HepG2 (cell line): ENCODE results near the gene SIRT7. TPM values are rescaled to one million over a fixed set of nuclear protein-coding genes. Genes with fewer than 3 reads are reported as not detected.

Experiments
- ARNT2 ChIP-seq: sonication (generic); formaldehyde crosslinking; IDR thresholded peaks from 2 replicates; pipeline ENCODE4 v1.8.0; 2022; ENCODE audit warnings: mild to moderate bottlenecking, low read depth, missing genetic modification reagents, moderate library complexity
- ATF7-NPFF ChIP-seq: sonication (generic); formaldehyde crosslinking; IDR thresholded peaks from 2 replicates; pipeline ENCODE4 v1.8.1; 2023; ENCODE audit warnings: mild to moderate bottlenecking, low read depth, missing genetic modification reagents, moderate library complexity
- ESRRA ChIP-seq: sonication (generic); formaldehyde crosslinking; IDR thresholded peaks from 2 replicates; pipeline ENCODE4 v1.5.1; 2020; ENCODE audit warnings: mild to moderate bottlenecking, low read depth, missing genetic modification reagents
- EZH2 ChIP-seq: conservative IDR thresholded peaks from 2 replicates; pipeline ENCODE4 v1.6.1; 2012; ENCODE audit warnings: mild to moderate bottlenecking, low read depth, low read length, moderate library complexity
- NFATC3 ChIP-seq: sonication (generic); formaldehyde crosslinking; IDR thresholded peaks from 2 replicates; pipeline ENCODE4 v1.5.1; 2020; ENCODE audit warnings: mild to moderate bottlenecking, missing genetic modification reagents
- NONO ChIP-seq, 2 experiments: fragments of 450-650 bp in 1 of 2; sonication (generic) in 1 of 2; formaldehyde crosslinking in 1 of 2; IDR thresholded peaks in 1 of 2; conservative IDR thresholded peaks in 1 of 2; 2 replicates each; pipeline versions ENCODE4 v1.6.1 to v1.8.0; 2017 to 2022; ENCODE audit warnings: mild to moderate bottlenecking in 1 of 2, missing genetic modification reagents in 1 of 2, moderate library complexity in 1 of 2
- PHF5A ChIP-seq: IDR thresholded peaks from one replicate; pipeline ENCODE4 v1.6.1; 2018; ENCODE audit warnings: low read depth, missing genetic modification reagents; ENCODE audit not compliant: unreplicated experiment
- POLR2G ChIP-seq: fragments of 200-400 bp; formaldehyde crosslinking; IDR thresholded peaks from 2 replicates; pipeline ENCODE4 v1.6.1; 2018; ENCODE audit warnings: mild to moderate bottlenecking, low read depth, low read length, moderate library complexity
- REXO4 ChIP-seq: sonication (generic); formaldehyde crosslinking; IDR thresholded peaks from 2 replicates; pipeline ENCODE4 v1.8.0; 2022; ENCODE audit warnings: missing genetic modification reagents, mild to moderate bottlenecking, borderline replicate concordance
- ZFP1 ChIP-seq: IDR thresholded peaks from 2 replicates; pipeline ENCODE4 v1.6.1; 2016
- ZFYVE20 ChIP-seq: sonication (generic); formaldehyde crosslinking; IDR thresholded peaks from 2 replicates; pipeline ENCODE4 v1.8.0; 2023; ENCODE audit warnings: low read depth, mild to moderate bottlenecking, moderate library complexity, missing genetic modification reagents, borderline replicate concordance
- ZNF33A ChIP-seq: sonication (generic); formaldehyde crosslinking; IDR thresholded peaks from 2 replicates; pipeline ENCODE4 v1.5.1; 2020; ENCODE audit warnings: missing genetic modification reagents, mild to moderate bottlenecking, moderate library complexity, borderline replicate concordance
- ZNF354B ChIP-seq: sonication (generic); formaldehyde crosslinking; IDR thresholded peaks from 2 replicates; pipeline ENCODE4 v1.8.0; 2022; ENCODE audit warnings: mild to moderate bottlenecking, missing genetic modification reagents
- ZNF556 ChIP-seq: sonication (generic); formaldehyde crosslinking; IDR thresholded peaks from 2 replicates; pipeline ENCODE4 v1.4.0; 2020; ENCODE audit warnings: mild to moderate bottlenecking, missing genetic modification reagents, borderline replicate concordance
- ZNF660 ChIP-seq: sonication (generic); formaldehyde crosslinking; IDR thresholded peaks from 2 replicates; pipeline ENCODE4 v1.5.1; 2020; ENCODE audit warnings: mild to moderate bottlenecking, low read depth, missing genetic modification reagents, borderline replicate concordance
- ZNF790 ChIP-seq: sonication (generic); formaldehyde crosslinking; IDR thresholded peaks from 2 replicates; pipeline ENCODE4 v1.8.0; 2022; ENCODE audit warnings: missing genetic modification reagents, mild to moderate bottlenecking, borderline replicate concordance
- polyA plus RNA-seq, 8 experiments: library from polyadenylated mRNA; depleted of rRNA in 3 of 8; stranded (reverse) in 7 of 8; unstranded in 1 of 8; fragments of >200 nt; fragmentation: Illumina TruSeq in 4 of 8; extraction: Trizol in 4 of 8; gene quantifications; 2 replicates each; pipeline versions ENCODE4 v1.2.1 to v1.2.3, GENCODE V29; 2011 to 2016; ENCODE audit warnings: low read depth in 4 of 8, missing spikeins in 1 of 8, mixed read lengths in 1 of 8; ENCODE audit not compliant: insufficient read depth in 1 of 8
- total RNA-seq, 5 experiments: library from RNA; depleted of rRNA; stranded (reverse); fragments of >200 nt; fragmentation: Illumina TruSeq; extraction: Trizol; gene quantifications; 2 replicates each; pipeline ENCODE4 v1.2.3, GENCODE V29; 2016; ENCODE audit warnings: low read depth in 1 of 5
- TF ChIP-seq, protein P1 (sequence below): sonication (generic); formaldehyde crosslinking; IDR thresholded peaks from 2 replicates; pipeline ENCODE4 v1.5.0; 2020; ENCODE audit warnings: mild to moderate bottlenecking, missing genetic modification reagents
- TF ChIP-seq, protein P2 (sequence below): sonication (generic); formaldehyde crosslinking; IDR thresholded peaks from 2 replicates; pipeline ENCODE4 v1.9.0; 2022; ENCODE audit warnings: low read depth, missing genetic modification reagents
- TF ChIP-seq, protein P3 (sequence below): sonication (generic); formaldehyde crosslinking; IDR thresholded peaks from 2 replicates; pipeline ENCODE4 v1.5.1; 2020; ENCODE audit warnings: missing genetic modification reagents, mild to moderate bottlenecking, borderline replicate concordance
- TF ChIP-seq, protein P4 (sequence below): IDR thresholded peaks from 2 replicates; pipeline ENCODE4 v1.6.1; 2016

SIRT7 gene
- total and polyA plus RNA-seq, 2 of the 13 experiments (the other 11 are each of a cell fraction or from before 2014, with no cell fraction given): 8.3 to 24.8 TPM

DNA sequence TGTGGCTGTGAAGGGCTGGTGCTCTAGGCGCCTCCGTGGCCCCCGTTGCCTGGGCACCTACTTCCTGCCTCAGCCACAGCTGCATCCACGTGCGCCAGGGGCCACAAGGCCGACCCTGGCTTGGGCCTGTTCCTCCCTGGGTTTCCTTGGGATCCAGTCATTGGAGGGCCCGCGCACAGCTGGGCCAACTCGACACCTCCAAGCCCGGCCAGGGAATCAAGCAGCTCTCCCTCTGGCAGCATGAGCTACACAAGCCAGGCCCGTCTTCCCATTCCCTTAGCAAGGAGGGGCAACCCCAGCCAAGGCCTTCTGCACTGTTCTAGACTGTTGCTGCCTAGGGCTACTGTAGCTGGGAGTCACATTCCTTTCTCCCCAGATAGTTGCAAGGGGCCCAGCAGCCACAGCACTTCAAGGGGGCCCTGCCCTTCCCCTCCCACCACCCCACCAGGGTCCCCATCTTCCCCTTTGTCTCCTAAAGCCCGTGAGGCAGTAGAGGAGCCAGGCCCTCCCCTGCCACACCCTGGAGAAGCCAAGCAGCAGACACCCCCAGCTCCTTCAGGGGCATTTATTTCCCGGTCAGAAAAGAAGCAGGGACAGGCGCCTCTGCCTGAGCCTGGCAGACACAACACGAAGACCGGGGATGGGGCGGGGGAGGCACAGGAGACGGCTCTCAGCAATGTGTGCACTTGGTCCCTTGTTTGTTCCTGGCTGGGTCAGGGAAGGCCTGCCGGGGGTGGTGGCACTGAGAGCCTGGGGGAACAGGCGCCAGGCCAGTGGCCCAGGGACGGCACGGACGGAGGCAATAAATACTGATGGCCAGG lies 50.6 kb downstream of the SIRT7 start (continued):
- TF ChIP-seq ZFYVE20 (CRISPR knock-in tag) (peak; percentile 26; the same call in 1 of the 2 replicates), ZNF556 (0 out of 2 replicates have a peak, but pooled peaks have one; percentile 22), PHF5A (peak; percentile 86), ATF7-NPFF (peak; percentile 72), ZNF354B (CRISPR knock-in tag) (0 out of 2 replicates have a peak, but pooled peaks have one; percentile 66), EZH2 (no peak), ESRRA (CRISPR knock-in tag) (peak; percentile 30; the same call in 1 of the 2 replicates), NONO (IDR thresholded peaks at IDR 0.05) (no peak), NONO (CRISPR knock-in tag; conservative IDR thresholded peaks at IDR 0.05) (peak; percentile 69; the same call in 1 of the 2 replicates), REXO4 (CRISPR knock-in tag) (no peak), POLR2G (peak; percentile 85), ZNF33A (CRISPR knock-in tag) (0 out of 2 replicates have a peak, but pooled peaks have one; percentile 8), ZNF660 (no peak), ZFP1 (no peak), ZNF790 (CRISPR knock-in tag) (peak; percentile 76; the same call in 1 of the 2 replicates), ARNT2 (CRISPR knock-in tag) (peak; percentile 16; the same call in 1 of the 2 replicates), NFATC3 (CRISPR knock-in tag) (peak; percentile 90; the same call in 1 of the 2 replicates)
- TF ChIP-seq, protein P1, sequence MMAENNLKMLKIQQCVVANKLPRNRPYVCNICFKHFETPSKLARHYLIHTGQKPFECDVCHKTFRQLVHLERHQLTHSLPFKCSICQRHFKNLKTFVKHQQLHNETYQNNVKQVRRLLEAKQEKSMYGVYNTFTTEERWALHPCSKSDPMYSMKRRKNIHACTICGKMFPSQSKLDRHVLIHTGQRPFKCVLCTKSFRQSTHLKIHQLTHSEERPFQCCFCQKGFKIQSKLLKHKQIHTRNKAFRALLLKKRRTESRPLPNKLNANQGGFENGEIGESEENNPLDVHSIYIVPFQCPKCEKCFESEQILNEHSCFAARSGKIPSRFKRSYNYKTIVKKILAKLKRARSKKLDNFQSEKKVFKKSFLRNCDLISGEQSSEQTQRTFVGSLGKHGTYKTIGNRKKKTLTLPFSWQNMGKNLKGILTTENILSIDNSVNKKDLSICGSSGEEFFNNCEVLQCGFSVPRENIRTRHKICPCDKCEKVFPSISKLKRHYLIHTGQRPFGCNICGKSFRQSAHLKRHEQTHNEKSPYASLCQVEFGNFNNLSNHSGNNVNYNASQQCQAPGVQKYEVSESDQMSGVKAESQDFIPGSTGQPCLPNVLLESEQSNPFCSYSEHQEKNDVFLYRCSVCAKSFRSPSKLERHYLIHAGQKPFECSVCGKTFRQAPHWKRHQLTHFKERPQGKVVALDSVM (CRISPR knock-in tag): no peak
- TF ChIP-seq, protein P2, sequence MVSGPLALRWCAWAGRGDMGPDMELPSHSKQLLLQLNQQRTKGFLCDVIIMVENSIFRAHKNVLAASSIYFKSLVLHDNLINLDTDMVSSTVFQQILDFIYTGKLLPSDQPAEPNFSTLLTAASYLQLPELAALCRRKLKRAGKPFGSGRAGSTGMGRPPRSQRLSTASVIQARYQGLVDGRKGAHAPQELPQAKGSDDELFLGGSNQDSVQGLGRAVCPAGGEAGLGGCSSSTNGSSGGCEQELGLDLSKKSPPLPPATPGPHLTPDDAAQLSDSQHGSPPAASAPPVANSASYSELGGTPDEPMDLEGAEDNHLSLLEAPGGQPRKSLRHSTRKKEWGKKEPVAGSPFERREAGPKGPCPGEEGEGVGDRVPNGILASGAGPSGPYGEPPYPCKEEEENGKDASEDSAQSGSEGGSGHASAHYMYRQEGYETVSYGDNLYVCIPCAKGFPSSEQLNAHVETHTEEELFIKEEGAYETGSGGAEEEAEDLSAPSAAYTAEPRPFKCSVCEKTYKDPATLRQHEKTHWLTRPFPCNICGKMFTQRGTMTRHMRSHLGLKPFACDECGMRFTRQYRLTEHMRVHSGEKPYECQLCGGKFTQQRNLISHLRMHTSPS (CRISPR knock-in tag): peak; percentile 71; the same call in 1 of the 2 replicates
- TF ChIP-seq, protein P3, sequence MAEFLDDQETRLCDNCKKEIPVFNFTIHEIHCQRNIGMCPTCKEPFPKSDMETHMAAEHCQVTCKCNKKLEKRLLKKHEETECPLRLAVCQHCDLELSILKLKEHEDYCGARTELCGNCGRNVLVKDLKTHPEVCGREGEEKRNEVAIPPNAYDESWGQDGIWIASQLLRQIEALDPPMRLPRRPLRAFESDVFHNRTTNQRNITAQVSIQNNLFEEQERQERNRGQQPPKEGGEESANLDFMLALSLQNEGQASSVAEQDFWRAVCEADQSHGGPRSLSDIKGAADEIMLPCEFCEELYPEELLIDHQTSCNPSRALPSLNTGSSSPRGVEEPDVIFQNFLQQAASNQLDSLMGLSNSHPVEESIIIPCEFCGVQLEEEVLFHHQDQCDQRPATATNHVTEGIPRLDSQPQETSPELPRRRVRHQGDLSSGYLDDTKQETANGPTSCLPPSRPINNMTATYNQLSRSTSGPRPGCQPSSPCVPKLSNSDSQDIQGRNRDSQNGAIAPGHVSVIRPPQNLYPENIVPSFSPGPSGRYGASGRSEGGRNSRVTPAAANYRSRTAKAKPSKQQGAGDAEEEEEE (CRISPR knock-in tag): 0 out of 2 replicates have a peak, but pooled peaks have one; percentile 67
- TF ChIP-seq, protein P4, sequence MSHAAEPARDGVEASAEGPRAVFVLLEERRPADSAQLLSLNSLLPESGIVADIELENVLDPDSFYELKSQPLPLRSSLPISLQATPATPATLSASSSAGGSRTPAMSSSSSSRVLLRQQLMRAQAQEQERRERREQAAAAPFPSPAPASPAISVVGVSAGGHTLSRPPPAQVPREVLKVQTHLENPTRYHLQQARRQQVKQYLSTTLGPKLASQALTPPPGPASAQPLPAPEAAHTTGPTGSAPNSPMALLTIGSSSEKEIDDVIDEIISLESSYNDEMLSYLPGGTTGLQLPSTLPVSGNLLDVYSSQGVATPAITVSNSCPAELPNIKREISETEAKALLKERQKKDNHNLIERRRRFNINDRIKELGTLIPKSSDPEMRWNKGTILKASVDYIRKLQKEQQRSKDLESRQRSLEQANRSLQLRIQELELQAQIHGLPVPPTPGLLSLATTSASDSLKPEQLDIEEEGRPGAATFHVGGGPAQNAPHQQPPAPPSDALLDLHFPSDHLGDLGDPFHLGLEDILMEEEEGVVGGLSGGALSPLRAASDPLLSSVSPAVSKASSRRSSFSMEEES (CRISPR knock-in tag): 0 out of 2 replicates have a peak, but pooled peaks have one; percentile 21
